DND-41 (cell line): ENCODE results near the gene PAQR6.

Experiments
- ATAC-seq: fragments of 200-7000 bp; cut with Tn5 transposase; 3 replicates; pipeline ENCODE4 v1.9.1; 2021; ENCODE audit warnings: low read depth; ENCODE audit not compliant: insufficient read depth
- DNase-seq: peaks from one replicate; pipeline ENCODE4 v3.0.0-alpha.2; 2020
- H2AFZ ChIP-seq: 2 replicates; pipeline ENCODE4 v1.6.0; 2012; ENCODE audit warnings: low read depth, low read length
- H3K27ac ChIP-seq: 2 replicates; pipeline ENCODE4 v1.5.1; 2012; ENCODE audit warnings: low read length, inconsistent platforms
- H3K27me3 ChIP-seq: fragments of 200-600 bp; sonication (generic); 2 replicates; pipeline ENCODE4 v1.6.0; 2012; ENCODE audit warnings: low read length, mild to moderate bottlenecking, inconsistent platforms; ENCODE audit not compliant: insufficient read depth, poor library complexity
- H3K36me3 ChIP-seq: 2 replicates; pipeline ENCODE4 v1.5.1; 2012; ENCODE audit warnings: low read length, inconsistent platforms; ENCODE audit not compliant: insufficient read depth
- H3K4me1 ChIP-seq: 2 replicates; pipeline ENCODE4 v1.5.1; 2012; ENCODE audit warnings: mild to moderate bottlenecking, low read length; ENCODE audit not compliant: insufficient read depth
- H3K4me2 ChIP-seq: 2 replicates; pipeline ENCODE4 v1.6.0; 2012; ENCODE audit warnings: mild to moderate bottlenecking, moderate library complexity, low read length, inconsistent platforms; ENCODE audit not compliant: insufficient read depth
- H3K4me3 ChIP-seq, 2 experiments: fragments of 200-600 bp in 1 of 2; shearing (Covaris generic) in 1 of 2; 2 replicates each; pipeline ENCODE4 v1.5.1; 2012 to 2016; ENCODE audit warnings: inconsistent platforms in 2 of 2, low read length in 2 of 2, mild to moderate bottlenecking in 2 of 2, low read depth in 1 of 2, moderate library complexity in 1 of 2
- H3K79me2 ChIP-seq: 2 replicates; pipeline ENCODE4 v1.6.0; 2012; ENCODE audit warnings: low read length, inconsistent platforms; ENCODE audit not compliant: insufficient read depth
- H3K9ac ChIP-seq: 2 replicates; pipeline ENCODE4 v1.6.0; 2012; ENCODE audit warnings: low read depth, mild to moderate bottlenecking, inconsistent platforms, low read length, moderate library complexity
- H3K9me3 ChIP-seq: 2 replicates; pipeline ENCODE4 v1.5.1; 2012; ENCODE audit warnings: low read length, moderate library complexity, mild to moderate bottlenecking, inconsistent platforms; ENCODE audit not compliant: insufficient read depth, severe bottlenecking
- H4K20me1 ChIP-seq: 2 replicates; pipeline ENCODE4 v1.6.0; 2012; ENCODE audit warnings: low read length; ENCODE audit not compliant: insufficient read depth
- CTCF ChIP-seq: IDR thresholded peaks from 2 replicates; pipeline ENCODE4 v1.5.1; 2012; ENCODE audit warnings: borderline replicate concordance, low read length, moderate library complexity, mild to moderate bottlenecking; ENCODE audit not compliant: poor library complexity, severe bottlenecking; ENCODE audit errors: extremely low read depth
- EZH2 ChIP-seq: IDR thresholded peaks from 3 replicates; pipeline ENCODE4 v1.6.1; 2012; ENCODE audit warnings: borderline replicate concordance, low read depth, mild to moderate bottlenecking, moderate library complexity, low read length, inconsistent platforms; ENCODE audit not compliant: severe bottlenecking

PAQR6 gene

GRCh38 chr1:156229809-156230472, 17.9 kb downstream of the PAQR6 start:
- peaks cover 22% of the 10 kb centered on the region for H3K36me3 ChIP-seq
- no peak overlapping the region for H3K27ac ChIP-seq
- H3K4me2 ChIP-seq, result no peak overlapping the region
- H3K4me1 ChIP-seq, result no peaks in the 10 kb centered on the region
- no peaks in the 10 kb centered on the region; the same call in 1 of the 2 replicates for H4K20me1 ChIP-seq
- H3K9me3 ChIP-seq, result no peaks in the 10 kb centered on the region
- H3K4me3 ChIP-seq, result no peak overlapping the region
- DNase-seq, result no peak
- H3K27me3 ChIP-seq, result no peaks in the 10 kb centered on the region
- no peak for TF ChIP-seq CTCF
- no peak for TF ChIP-seq EZH2
- H3K79me2 ChIP-seq, result no peaks in the 10 kb centered on the region
- H2AFZ ChIP-seq, result no peak overlapping the region
- ATAC-seq, result no peak
- H3K9ac ChIP-seq, result no peak overlapping the region

- H3K9ac ChIP-seq, result no peak overlapping the region
These were observed 19.4 kb downstream of the PAQR6 start for GRCh38 chr1:156228501-156228900.

GRCh38 chr1:156226782-156227181, 21.1 kb downstream of the PAQR6 start:
- no peaks in the 10 kb centered on the region for H3K9me3 ChIP-seq
- H4K20me1 ChIP-seq, result no peaks in the 10 kb centered on the region
- no peak overlapping the region for H3K9ac ChIP-seq
- DNase-seq (no peak), ATAC-seq (no peak)
- no peak overlapping the region for H3K27ac ChIP-seq
- no peak for TF ChIP-seq CTCF
- no peak for TF ChIP-seq EZH2
- H3K27me3 ChIP-seq, result no peaks in the 10 kb centered on the region
- H3K4me2 ChIP-seq, result no peak overlapping the region
- H3K36me3 ChIP-seq, result peaks cover 36% of the 10 kb centered on the region
- H3K79me2 ChIP-seq, result no peaks in the 10 kb centered on the region
- H2AFZ ChIP-seq, result no peak overlapping the region
- no peak overlapping the region for H3K4me3 ChIP-seq
- H3K4me1 ChIP-seq, result no peaks in the 10 kb centered on the region

More at GRCh38 chr1:156228501-156228900, 19.4 kb downstream of the PAQR6 start:
- no peaks in the 10 kb centered on the region for H3K9me3 ChIP-seq
- no peaks in the 10 kb centered on the region for H3K4me1 ChIP-seq
- TF ChIP-seq EZH2 (no peak), CTCF (no peak)
- no peak overlapping the region for H3K4me2 ChIP-seq
- H3K36me3 ChIP-seq, result peaks cover 22% of the 10 kb centered on the region
- no peaks in the 10 kb centered on the region; the same call in 1 of the 2 replicates for H4K20me1 ChIP-seq
- ATAC-seq, result no peak
- no peak overlapping the region for H3K4me3 ChIP-seq
- DNase-seq, result no peak
- no peaks in the 10 kb centered on the region for H3K27me3 ChIP-seq
- no peak overlapping the region for H3K27ac ChIP-seq
- H2AFZ ChIP-seq, result no peak overlapping the region
- H3K79me2 ChIP-seq, result no peaks in the 10 kb centered on the region
